Dedifferentiated amniotic fluid mesenchymal stem cell (primary cell): ENCODE data around the gene TARDBP.
"Not testable (repeated sequence)": the region's sequence is repeated elsewhere in the genome, so short reads cannot be mapped to it uniquely, and the experiment has no call there.

ENCODE experiments used
- DNase-seq: peaks from one replicate; pipeline ENCODE4 v3.0.0-alpha.2; 2016; ENCODE audit errors: extremely low spot score

TARDBP gene

DNA sequence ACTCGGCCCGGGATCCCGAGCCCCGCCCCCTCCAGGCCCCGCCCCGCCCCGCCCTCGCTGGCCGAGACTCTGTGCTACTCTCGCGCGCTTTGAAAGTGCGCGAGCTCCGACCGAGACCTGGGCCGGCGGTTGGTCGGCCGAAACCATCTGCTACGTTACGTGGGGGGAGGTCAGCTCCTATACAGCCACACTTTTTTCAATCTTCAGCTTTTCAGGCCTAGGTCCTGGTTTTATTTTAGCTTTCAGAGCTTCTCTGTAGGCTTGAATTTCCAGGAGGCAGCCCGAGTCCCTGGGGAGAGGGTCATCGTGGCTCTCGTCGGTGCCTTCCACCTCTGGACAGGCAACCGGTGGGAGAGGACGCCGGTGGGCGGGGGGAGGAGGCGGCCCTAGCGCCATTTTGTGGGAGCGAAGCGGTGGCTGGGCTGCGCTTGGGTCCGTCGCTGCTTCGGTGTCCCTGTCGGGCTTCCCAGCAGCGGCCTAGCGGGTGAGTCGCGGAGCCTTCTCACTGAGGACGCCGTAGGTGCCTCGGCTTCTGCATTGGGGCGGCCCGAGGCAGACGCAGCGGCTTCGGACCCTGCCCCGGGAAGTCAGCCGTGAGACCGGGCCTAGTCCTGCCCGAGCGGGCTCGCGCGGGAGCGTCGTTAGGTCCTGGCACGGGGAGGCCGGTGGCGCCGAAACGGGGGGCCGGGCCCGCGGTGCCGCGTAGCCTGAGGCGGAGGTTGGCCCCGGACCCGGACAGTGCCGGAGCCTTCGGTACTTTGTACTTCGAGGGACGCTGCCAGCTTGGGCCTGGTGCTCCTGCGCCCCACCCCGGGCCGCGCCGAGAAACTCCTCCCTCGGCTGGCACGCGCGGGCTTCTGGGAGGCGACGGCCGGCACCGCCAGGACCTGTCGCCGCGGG, at the start of gene TARDBP:
TSS of gene TARDBP (plus strand) at position 395 of the 900 bp plus-strand sequence. CDS start 1,074 bp downstream, outside the sequence.
- DNase-seq, result peak; percentile 83

- no peak for DNase-seq
Observed at GRCh38 chr1:10965546-10966226, 46.8 kb upstream of the TARDBP start.

DNA sequence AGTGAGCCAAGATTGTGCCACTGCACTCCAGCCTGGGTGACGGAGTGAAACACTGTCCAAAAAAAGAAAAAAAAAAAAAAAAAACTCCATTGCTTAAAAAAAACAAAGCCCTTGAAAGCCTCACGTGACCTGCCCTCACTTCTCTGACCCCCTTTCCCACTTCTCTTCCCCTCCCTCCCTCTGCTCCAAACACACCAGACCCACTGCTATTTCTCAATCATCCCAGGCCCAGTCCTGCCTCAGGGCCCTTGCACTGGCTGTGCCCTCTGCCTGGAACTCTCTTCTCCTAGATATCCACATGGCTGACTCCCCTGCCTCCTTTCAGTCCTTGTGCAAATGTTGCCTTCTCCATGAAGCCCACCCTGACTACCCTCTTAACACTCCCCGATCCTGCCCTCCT, 45.4 kb upstream of the TARDBP start:
- no peak for DNase-seq

DNA sequence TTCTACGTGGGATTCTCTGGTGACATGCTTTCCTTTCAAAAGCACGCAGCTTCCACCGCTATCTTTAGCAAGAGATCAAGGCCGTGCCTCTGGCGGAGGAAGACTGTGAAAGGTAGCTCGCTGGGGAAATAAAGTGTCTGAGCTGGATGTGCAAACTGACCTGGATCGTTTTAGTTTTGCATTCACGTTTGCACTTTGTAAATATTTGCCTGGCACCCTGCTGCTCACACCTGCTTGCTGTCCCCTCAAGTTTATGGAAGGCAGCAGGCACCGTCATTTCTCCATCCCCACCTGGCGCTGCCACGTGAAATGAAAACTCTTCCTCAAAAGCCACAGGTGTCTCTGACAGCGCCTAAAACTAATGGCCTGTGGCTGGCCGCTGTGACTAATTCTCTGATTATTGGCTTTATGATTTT, 44.0 kb upstream of the TARDBP start:
- DNase-seq, result no peak

GRCh38 chr1:10969267-10969970, 43.0 kb upstream of the TARDBP start:
- no peak for DNase-seq

GRCh38 chr1:10969971-10970332, 42.5 kb upstream of the TARDBP start:
- DNase-seq, result no peak

GRCh38 chr1:10973552-10973951, 38.9 kb upstream of the TARDBP start:
- peak; percentile 78 for DNase-seq

- DNase-seq, result no peak
Observed at GRCh38 chr1:10973956-10974881, 38.2 kb upstream of the TARDBP start.

GRCh38 chr1:10975567-10976326, 36.7 kb upstream of the TARDBP start:
- peak; percentile 95 for DNase-seq

- no peak for DNase-seq
Observed at GRCh38 chr1:10978719-10979118, 33.7 kb upstream of the TARDBP start.

DNA sequence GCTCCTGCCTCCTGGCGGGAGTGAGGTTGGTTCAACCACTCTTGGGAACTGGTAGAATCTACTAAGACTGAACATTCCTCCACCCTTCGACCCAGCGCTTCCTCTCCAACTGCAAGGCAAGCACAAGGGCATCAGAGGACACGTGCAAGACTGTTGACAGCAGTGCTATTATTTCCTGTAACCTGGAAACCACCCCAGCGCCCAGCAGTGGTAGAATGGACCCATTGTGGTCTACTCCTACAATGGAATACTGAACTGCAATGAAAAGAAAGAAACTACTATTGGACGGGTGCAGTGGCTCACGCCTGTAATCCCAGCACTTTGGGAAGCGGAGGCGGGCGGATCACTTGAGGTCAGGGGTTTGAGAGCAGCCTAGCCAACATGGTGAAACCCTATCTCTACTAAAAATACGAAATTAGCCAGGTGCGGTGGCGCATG, 33.0 kb upstream of the TARDBP start:
- no peak for DNase-seq

DNA sequence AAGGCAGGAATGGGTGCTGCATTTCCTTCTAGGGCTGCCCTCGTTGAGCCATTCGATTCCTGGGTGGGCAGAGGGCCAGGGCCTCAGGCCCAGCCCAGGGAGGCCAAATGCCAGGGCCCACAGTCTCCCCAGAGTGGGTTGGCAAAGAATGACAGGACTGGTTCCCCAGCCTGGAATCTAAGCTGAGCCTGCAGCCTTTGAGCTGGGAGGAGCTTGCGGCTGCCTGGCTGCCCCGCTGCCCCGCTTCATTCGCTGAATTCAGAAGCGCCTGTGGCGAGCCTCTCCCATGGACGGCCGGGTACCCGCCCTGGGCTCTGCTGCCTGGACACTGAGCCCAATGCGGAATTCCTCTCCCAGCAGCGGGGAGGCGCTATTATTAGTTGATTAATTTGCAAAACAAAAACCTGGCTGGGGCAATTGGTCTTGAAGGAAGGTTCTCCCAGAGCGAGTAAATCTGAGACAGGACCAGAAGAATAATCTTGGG, 32.3 kb upstream of the TARDBP start:
- peak; percentile 81 for DNase-seq

GRCh38 chr1:10980841-10981727, 31.4 kb upstream of the TARDBP start:
- DNase-seq, result no peak

GRCh38 chr1:10986525-10986890, 25.9 kb upstream of the TARDBP start:
- no peak for DNase-seq

DNA sequence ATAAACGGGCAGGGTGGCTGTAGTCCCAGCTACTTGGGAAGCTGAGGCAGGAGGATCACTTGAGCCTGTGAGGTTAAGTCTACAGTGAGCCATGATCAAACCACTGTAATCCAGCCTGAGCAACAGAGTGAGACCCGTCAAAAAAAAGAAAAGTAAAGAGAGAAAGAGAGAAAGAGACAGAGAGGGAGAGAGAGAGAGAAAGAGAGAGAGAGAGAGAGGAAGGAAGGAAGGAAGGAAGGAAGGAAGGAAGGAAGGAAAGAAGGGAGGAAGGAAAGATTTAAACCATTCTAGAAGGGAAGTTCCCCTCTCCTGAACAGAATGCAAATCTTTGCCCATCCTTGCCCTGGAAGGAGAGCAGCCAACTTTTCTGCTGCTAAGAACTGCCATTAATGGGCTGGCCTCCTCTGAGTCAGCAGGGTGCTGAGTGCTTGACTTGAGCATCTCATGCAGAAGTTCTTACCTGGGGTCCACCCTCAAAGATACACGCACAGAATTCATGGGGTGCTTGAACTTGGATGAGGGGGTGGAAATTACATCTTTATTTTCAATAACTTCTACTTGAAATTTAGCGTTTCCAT, 24.5 kb upstream of the TARDBP start:
- DNase-seq, result no peak

- DNase-seq, result no peak
Observed at GRCh38 chr1:10989095-10989494, 23.4 kb upstream of the TARDBP start.

DNA sequence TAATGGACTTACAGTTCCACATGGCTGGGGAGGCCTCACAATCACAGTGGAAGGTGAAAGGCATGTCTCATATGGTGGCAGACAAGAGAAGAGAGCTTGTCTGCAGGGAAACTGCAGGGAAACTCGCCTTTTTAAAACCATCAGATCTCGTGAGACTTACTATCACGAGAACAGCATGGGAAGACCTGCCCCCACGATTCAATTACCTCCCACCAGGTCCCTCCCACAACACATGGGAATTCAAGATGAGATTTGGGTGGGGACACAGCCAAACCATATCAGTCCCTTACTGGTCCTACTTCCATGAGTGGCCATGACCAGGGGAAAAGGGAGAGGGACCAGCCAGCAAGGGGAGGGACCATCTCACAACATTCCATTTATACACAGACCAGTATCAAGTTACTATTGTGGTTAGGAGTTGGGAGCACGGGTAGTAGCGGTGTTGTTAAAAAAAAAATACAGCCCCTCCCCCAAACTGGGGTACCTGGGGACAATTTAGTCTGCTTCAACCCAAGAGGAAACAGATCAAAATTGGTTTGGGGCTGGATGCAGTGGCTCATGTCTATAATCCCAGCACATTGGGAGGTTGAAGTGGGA, 22.4 kb upstream of the TARDBP start:
- not testable (repeated sequence) for DNase-seq

- DNase-seq, result no peak
Observed at GRCh38 chr1:10990828-10991227, 21.6 kb upstream of the TARDBP start.

GRCh38 chr1:10992004-10992403, 20.4 kb upstream of the TARDBP start:
- DNase-seq, result not testable (repeated sequence)
